ENCODE results near the gene TMEM240. TPM values are rescaled to one million over a fixed set of nuclear protein-coding genes. Genes with fewer than 3 reads are reported as not detected.
A peak's percentile ranks its signal among the peaks of the same experiment; 100 is the strongest.

The TMEM240 gene
- 1 to 10 TPM in 2 of 4 donors, under 1 TPM in 1, not detected in 1; 0.57 to 2.6 (median 2.0) TPM for total RNA-seq

DNA sequence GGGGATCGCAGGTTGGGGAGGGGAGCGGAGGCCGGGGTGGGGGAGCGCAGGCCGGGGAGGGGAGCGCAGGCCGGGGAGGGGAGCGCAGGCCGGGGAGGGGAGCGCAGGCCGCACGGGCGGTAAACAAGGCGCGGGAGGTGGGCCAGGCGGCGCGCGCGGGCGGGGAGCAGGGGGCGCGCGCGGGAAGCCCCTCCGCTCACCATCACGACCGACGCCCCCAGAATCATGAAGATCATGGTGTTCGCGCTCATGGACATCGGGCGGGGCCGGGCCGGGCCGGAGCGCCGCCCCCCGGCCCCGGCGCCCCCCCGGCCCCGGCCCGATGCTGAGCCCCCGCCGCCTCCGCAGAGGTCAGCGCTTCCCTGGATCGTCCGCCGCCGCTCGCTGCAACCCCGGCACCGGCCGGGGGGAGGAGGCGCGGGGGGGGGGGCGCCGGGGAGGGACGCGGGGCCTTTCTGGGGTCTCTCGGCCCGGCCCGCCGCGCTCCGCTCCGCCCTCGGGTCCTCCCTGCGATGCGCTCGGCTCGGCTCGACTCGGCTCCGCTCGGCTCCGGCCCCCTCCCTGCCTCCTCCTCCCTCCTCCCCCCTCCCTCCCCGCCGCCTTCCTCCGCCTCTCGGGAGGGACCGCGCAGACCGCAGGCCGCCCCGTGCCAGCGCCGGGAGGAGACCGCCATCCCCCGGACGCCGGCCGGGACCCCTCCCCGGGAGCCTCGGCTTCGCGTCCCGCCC lies at the start of gene TMEM240:
Gene TMEM240 (minus strand): TSS at position 535 of the 728 bp plus-strand sequence. CDS start 278 bp downstream, at position 257.
- intact Hi-C loops (cut with DNase I; ENCODE audit: low total_unique reads): loop anchor here (5.0 kb wide), 1 partner anchor 1832 kb away; no protein-coding TSS in a partner anchor

DNA sequence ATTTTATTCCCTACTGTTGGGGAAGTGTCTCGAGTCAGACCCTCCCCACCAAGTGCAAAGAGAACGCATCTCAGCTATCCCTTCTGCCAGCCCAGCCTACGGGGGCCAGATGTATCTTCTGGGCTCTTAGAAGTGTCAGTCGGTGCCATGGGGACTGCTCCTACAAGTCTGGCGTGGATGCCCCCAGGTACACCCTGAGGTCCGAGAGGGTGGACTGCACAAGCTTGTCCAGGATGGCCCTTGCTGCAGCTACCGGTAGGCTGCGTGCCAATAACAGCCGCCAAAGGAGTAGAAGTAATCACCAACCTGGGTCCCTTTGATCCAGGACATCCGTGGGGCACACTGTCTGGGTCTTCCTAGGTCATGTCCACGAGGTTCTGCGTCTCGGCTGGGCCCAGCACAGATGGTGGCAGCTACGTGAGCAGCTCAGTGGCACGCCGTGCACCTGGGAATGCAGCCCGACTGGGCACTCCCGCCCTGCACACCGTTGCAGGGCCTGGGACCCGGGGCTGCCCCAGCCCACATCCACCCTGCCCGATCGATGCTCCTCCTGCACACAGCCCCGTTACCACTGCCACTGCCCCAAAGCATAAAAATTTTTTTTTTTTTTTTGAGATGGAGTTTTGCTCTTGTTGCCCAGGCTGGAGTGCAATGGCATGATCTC lies 43.1 kb upstream of the TMEM240 start:
- TF ChIP-seq, protein P1, sequence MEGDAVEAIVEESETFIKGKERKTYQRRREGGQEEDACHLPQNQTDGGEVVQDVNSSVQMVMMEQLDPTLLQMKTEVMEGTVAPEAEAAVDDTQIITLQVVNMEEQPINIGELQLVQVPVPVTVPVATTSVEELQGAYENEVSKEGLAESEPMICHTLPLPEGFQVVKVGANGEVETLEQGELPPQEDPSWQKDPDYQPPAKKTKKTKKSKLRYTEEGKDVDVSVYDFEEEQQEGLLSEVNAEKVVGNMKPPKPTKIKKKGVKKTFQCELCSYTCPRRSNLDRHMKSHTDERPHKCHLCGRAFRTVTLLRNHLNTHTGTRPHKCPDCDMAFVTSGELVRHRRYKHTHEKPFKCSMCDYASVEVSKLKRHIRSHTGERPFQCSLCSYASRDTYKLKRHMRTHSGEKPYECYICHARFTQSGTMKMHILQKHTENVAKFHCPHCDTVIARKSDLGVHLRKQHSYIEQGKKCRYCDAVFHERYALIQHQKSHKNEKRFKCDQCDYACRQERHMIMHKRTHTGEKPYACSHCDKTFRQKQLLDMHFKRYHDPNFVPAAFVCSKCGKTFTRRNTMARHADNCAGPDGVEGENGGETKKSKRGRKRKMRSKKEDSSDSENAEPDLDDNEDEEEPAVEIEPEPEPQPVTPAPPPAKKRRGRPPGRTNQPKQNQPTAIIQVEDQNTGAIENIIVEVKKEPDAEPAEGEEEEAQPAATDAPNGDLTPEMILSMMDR (IDR thresholded peaks at IDR 0.05): no peak
- no peak for TF ChIP-seq POLR2A (IDR thresholded peaks at IDR 0.05)
- DNase-seq (ENCODE audit: low spot score in 2 of 2): no peak
- no peak overlapping the region for H3K4me3 ChIP-seq (ENCODE audit: low read depth, poor library complexity, severe bottlenecking)
- WGBS, 2 donors: 83 to 85% methylated on average over 23 of the region's 23 CpGs
- intact Hi-C loops (cut with DNase I; ENCODE audit: low total_unique reads): no loop called here

More for the DNA sequence above, at the start of gene TMEM240:
- peak; percentile 53 to 94 for DNase-seq (ENCODE audit: low spot score in 2 of 2)
- 2% methylated on average over 45 to 52 of the region's 100 CpGs for WGBS, 2 donors
- TF ChIP-seq, protein P1 (IDR thresholded peaks at IDR 0.05): no peak
- no peak for TF ChIP-seq POLR2A (IDR thresholded peaks at IDR 0.05)
- peak within 1 kb of the TSS; percentile 3 for H3K4me3 ChIP-seq (ENCODE audit: low read depth, poor library complexity, severe bottlenecking)

DNA sequence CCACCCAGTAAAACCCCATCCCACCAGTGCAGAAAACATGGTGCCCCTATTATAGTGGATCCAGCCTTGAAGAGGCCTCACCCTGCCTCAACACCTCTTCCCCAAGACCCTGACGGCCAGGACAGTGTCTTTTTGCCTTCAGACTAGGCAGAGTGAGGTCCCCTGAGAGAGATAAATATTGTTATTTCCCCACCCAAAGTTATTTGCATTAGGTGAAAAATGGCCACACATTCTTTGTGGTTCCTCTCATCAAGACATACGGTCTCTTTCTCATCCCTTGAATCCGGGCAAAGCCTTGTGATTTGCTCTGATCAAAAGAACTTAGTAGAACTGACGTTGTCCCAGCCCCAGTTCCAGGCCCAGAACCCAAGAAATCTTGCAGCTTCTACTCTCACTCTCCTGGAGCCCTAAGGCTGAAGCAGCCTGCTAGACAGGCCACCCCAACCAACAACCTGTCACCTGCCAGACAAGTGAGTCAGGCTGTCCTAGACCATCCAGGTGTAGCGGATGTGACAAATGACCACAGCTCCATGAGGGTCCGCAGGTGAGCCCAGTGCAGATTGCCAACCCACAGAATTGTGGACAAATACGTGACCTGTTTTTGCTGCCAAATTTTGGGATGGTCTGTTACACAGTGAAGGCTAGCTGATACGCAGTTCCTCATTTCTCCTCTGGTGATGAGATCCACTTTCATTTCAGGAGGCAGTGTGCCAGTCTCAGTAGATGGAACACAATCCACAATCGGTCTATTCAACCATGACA lies 42.3 kb upstream of the TMEM240 start:
- TF ChIP-seq, protein P1 (IDR thresholded peaks at IDR 0.05): no peak
- TF ChIP-seq POLR2A (IDR thresholded peaks at IDR 0.05): no peak
- no peak overlapping the region for H3K4me3 ChIP-seq (ENCODE audit: low read depth, poor library complexity, severe bottlenecking)
- WGBS, 2 donors: 79 to 80% methylated on average over 9 of the region's 9 CpGs
- intact Hi-C loops (cut with DNase I; ENCODE audit: low total_unique reads): no loop called here
- no peak for DNase-seq (ENCODE audit: low spot score in 2 of 2)

DNA sequence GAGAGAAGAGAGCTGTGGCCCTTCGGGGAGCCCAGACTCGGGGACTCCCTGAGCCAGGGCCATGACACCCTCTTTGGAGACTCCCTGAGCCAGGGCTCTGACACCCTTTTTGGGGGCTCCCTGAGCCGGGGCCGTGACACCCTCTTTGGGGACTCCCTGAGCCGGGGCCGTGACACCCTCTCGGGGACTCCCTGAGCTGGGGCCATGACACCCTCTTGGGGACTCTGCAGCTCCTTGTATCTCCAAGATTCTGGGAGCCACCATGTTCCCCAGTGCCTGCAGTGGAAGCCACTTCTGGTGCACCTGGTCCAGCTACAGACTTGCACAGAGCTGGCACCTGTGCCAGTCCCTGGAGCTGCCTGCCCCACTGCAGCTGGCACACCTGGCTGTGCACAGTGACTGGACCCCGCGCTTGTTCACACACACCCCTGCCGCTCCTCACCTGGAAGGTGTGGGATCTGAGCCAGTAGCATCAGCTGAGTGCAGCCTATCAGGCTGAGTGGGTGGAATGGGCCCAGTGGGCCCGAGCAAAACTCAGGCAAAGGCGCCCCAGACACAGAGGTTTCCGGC lies 38.0 kb upstream of the TMEM240 start:
- TF ChIP-seq, protein P1 (IDR thresholded peaks at IDR 0.05): no peak
- no peak for TF ChIP-seq POLR2A (IDR thresholded peaks at IDR 0.05)
- intact Hi-C loops (cut with DNase I; ENCODE audit: low total_unique reads): no loop called here
- no peak overlapping the region for H3K4me3 ChIP-seq (ENCODE audit: low read depth, poor library complexity, severe bottlenecking)
- no peak for DNase-seq (ENCODE audit: low spot score in 2 of 2)
- 70 to 71% methylated on average over 13 of the region's 13 CpGs for WGBS, 2 donors

DNA sequence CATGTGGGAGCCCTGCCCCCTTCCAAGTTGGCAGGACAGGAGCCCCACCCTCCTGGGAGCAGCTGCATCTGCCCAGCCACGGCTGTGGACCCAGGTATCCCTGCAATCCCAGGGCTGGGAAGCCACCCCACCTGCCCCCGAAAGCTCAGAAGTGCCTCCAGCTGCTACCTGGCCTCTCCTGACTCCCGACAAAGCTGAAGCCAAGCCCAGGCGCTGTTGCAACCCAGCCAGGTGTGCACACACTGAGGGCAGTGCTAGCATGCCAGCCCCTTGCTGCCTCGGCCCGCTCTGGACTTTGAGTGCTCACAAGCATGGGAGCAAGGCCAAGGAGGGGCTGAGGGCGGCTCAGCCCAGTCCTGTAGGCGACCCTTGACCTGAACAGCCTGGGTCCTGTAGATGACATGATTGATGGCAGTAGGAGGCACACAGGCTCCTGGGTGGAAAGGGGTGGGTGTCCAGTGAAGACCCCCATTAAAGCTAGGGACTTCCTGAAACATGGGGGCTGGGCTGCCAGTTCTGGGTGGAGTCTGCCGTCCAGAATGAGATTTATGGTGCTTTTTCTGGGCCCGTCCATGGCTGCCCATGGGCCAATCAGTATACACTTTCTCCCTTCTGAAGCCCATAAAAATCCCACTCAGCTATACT lies 37.1 kb upstream of the TMEM240 start:
- TF ChIP-seq, protein P1 (IDR thresholded peaks at IDR 0.05): no peak
- no peak for TF ChIP-seq POLR2A (IDR thresholded peaks at IDR 0.05)
- intact Hi-C loops (cut with DNase I; ENCODE audit: low total_unique reads): no loop called here
- DNase-seq (ENCODE audit: low spot score in 2 of 2): no peak
- H3K4me3 ChIP-seq (ENCODE audit: low read depth, poor library complexity, severe bottlenecking): no peak overlapping the region
- WGBS, 2 donors: 34 to 53% methylated on average over 3 to 7 of the region's 10 CpGs
